Spleen (tissue), 11 donors: ENCODE measurements around the gene TP53BP1. TPM values are rescaled to one million over a fixed set of nuclear protein-coding genes. Genes with fewer than 3 reads are reported as not detected.

Experiments used
- DNase-seq: peaks from one replicate; pipeline ENCODE4 v3.0.0-alpha.2; 2020
- H3K27ac ChIP-seq, 8 donors: fragments of 200-600 bp; sonication (generic) in 7 of 8; 1 replicate in 4 of 8; 2 replicates in 4 of 8; pipeline versions ENCODE4 v1.5.0 to v1.8.0; 2016 to 2021; ENCODE audit warnings: inconsistent platforms in 4 of 8, mild to moderate bottlenecking in 4 of 8, moderate library complexity in 1 of 8
- H3K27me3 ChIP-seq, 7 donors: fragments of 200-600 bp; sonication (generic) in 6 of 7; replicated peaks in 1 of 7; 1 replicate in 4 of 7; 2 replicates in 3 of 7; pipeline versions ENCODE4 v1.5.0 to v1.8.0; 2016 to 2021; ENCODE audit warnings: inconsistent platforms in 3 of 7, mild to moderate bottlenecking in 1 of 7
- H3K36me3 ChIP-seq, 6 donors: fragments of 200-600 bp; sonication (generic) in 5 of 6; 1 replicate in 4 of 6; 2 replicates in 2 of 6; pipeline versions ENCODE4 v1.5.0 to v1.8.0; 2016 to 2021; ENCODE audit warnings: inconsistent platforms in 2 of 6
- H3K4me1 ChIP-seq, 6 donors: fragments of 200-600 bp; sonication (generic) in 5 of 6; 1 replicate in 3 of 6; 2 replicates in 3 of 6; pipeline versions ENCODE4 v1.5.0 to v1.8.0; 2016 to 2021; ENCODE audit warnings: inconsistent platforms in 3 of 6
- H3K4me3 ChIP-seq, 8 donors: fragments of 200-600 bp; sonication (generic) in 7 of 8; 1 replicate in 4 of 8; 2 replicates in 4 of 8; pipeline versions ENCODE4 v1.5.0 to v1.8.0; 2016 to 2021; ENCODE audit warnings: inconsistent platforms in 4 of 8, mild to moderate bottlenecking in 4 of 8, moderate library complexity in 2 of 8
- H3K9me3 ChIP-seq, 8 donors: fragments of 200-600 bp; sonication (generic) in 7 of 8; 1 replicate in 4 of 8; 2 replicates in 4 of 8; pipeline versions ENCODE4 v1.5.0 to v1.8.0; 2016 to 2021; ENCODE audit warnings: inconsistent platforms in 4 of 8
- CTCF ChIP-seq, 11 experiments: fragments of 200-600 bp in 7 of 11; fragments of 450-650 bp in 4 of 11; sonication (generic) in 4 of 11; IDR thresholded peaks in 8 of 11; conservative IDR thresholded peaks in 3 of 11; 1 replicate in 7 of 11; 2 replicates in 4 of 11; pipeline versions ENCODE4 v1.4.0 to v1.8.0; 2016 to 2021; ENCODE audit warnings: antibody characterized with exemption in 11 of 11, inconsistent platforms in 4 of 11, mild to moderate bottlenecking in 1 of 11
- POLR2A ChIP-seq, 3 donors: fragments of 450-650 bp; IDR thresholded peaks; one replicate each; pipeline ENCODE4 v1.5.1; 2017; ENCODE audit warnings: antibody characterized with exemption in 3 of 3, mild to moderate bottlenecking in 1 of 3
- POLR2AphosphoS5 ChIP-seq, 3 donors: sonication (generic); formaldehyde crosslinking; IDR thresholded peaks; one replicate each; pipeline ENCODE4 v1.5.1; 2017; ENCODE audit warnings: antibody characterized with exemption in 3 of 3
- WGBS, 5 donors: extraction: QIAGEN DNeasy Blood & Tissue Kit in 3 of 5; methylation state at CpG; one replicate each; pipeline versions ENCODE4 v1.1.5 to v1.1.7; 2013 to 2018; 5-methylcytosine and 5-hydroxymethylcytosine counted together
- intact Hi-C: fragments of 100-400 bp; cut with DNase I; formaldehyde crosslinking; loops from one replicate; pipeline ENCODE4 v1.15.0; 2023; ENCODE audit warnings: low total_unique reads
- polyA plus RNA-seq, 3 donors: library from polyadenylated mRNA; stranded (reverse); fragments of 200-250 nt; gene quantifications; one replicate each; pipeline ENCODE4 v1.2.1, GENCODE V29; 2013
- total RNA-seq, 7 donors: library from RNA; depleted of rRNA in 3 of 7; stranded (reverse); fragments of >200 nt in 3 of 7; fragmentation: NEBNext Ultra II Directional in 4 of 7; extraction: Animal tissue kit (Norgen Biotek cat#: 25700) in 4 of 7; gene quantifications; one replicate each; pipeline versions ENCODE4 v1.1.0 to v1.2.1, GENCODE V29; 2016 to 2021
- donor health status: healthy with polysubstance abuse.
- donor health status: DM: no; HTN: no; CAD: no; lungs with moderate emphysema.
- donor health status: DM: no; HTN: no; CAD: no.
- donor health status: Bipolar disorder and iron deficiency.
- donor health status: healthy.
- donor health status: DM: no; HTN: no; CAD: no.
- donor health status: DM: yes; HTN: yes; CAD: no.

Gene TP53BP1
- total and polyA plus RNA-seq, 10 donors = 7.2 to 55.4 (median 41.1) TPM

GRCh38 chr15:43526261-43526930 lies 33.4 kb upstream of the TP53BP1 start:
- H3K36me3 ChIP-seq = peaks cover 0 to 14% (median 0%) of the 10 kb centered on the region in 6 donors

GRCh38 chr15:43525131-43525530 lies 32.2 kb upstream of the TP53BP1 start:
- 70 to 84% (median 80%) methylated on average over 3 to 4 of the region's 4 CpGs for WGBS, 5 donors
- TF ChIP-seq CTCF (IDR thresholded peaks at IDR 0.05 in 8 of 11, conservative IDR thresholded peaks at IDR 0.05 in 3 of 11) = no peak
- TF ChIP-seq POLR2A (IDR thresholded peaks at IDR 0.05) = no peak
- no peak for TF ChIP-seq POLR2AphosphoS5 (IDR thresholded peaks at IDR 0.05)
- Histone ChIP-seq H3K4me1 (no peaks in the 10 kb centered on the region), H3K27me3 (peaks cover 0 to 13% (median 0%) of the 10 kb centered on the region in 7 donors), H3K9me3 (no peaks in the 10 kb centered on the region), H3K27ac (no peak overlapping the region), H3K4me3 (no peak overlapping the region), H3K36me3 (peaks cover 0 to 19% (median 0%) of the 10 kb centered on the region in 6 donors)
- intact Hi-C loops = no loop called here
- no peak for DNase-seq

More at GRCh38 chr15:43526261-43526930, 33.4 kb upstream of the TP53BP1 start:
- no peak overlapping the region for H3K4me3 ChIP-seq
- intact Hi-C loops = no loop called here
- DNase-seq = no peak
- H3K4me1 ChIP-seq = no peaks in the 10 kb centered on the region
- 66 to 89% (median 78%) methylated on average over 11 of the region's 11 CpGs for WGBS, 5 donors
- H3K9me3 ChIP-seq = no peaks in the 10 kb centered on the region
- H3K27ac ChIP-seq = no peak overlapping the region
- H3K27me3 ChIP-seq = peaks cover 0 to 8% (median 0%) of the 10 kb centered on the region in 7 donors
- TF ChIP-seq POLR2AphosphoS5 (IDR thresholded peaks at IDR 0.05) = no peak
- no peak for TF ChIP-seq POLR2A (IDR thresholded peaks at IDR 0.05)
- no peak for TF ChIP-seq CTCF (IDR thresholded peaks at IDR 0.05 in 8 of 11, conservative IDR thresholded peaks at IDR 0.05 in 3 of 11)

- WGBS, 5 donors = 80 to 93% (median 91%) methylated on average over 3 to 4 of the region's 4 CpGs
- peaks cover 0 to 19% (median 0%) of the 10 kb centered on the region in 6 donors for H3K36me3 ChIP-seq
- no peak overlapping the region for H3K27ac ChIP-seq
- intact Hi-C loops = no loop called here
- no peaks in the 10 kb centered on the region for H3K4me1 ChIP-seq
- TF ChIP-seq POLR2A (IDR thresholded peaks at IDR 0.05) (no peak), POLR2AphosphoS5 (IDR thresholded peaks at IDR 0.05) (no peak), CTCF (IDR thresholded peaks at IDR 0.05 in 8 of 11, conservative IDR thresholded peaks at IDR 0.05 in 3 of 11) (no peak)
- no peak for DNase-seq
- peaks cover 0 to 14% (median 0%) of the 10 kb centered on the region in 7 donors for H3K27me3 ChIP-seq
- H3K9me3 ChIP-seq = no peaks in the 10 kb centered on the region
- no peak overlapping the region for H3K4me3 ChIP-seq
Measured at GRCh38 chr15:43524254-43524845, 31.4 kb upstream of the TP53BP1 start.

- no peaks in the 10 kb centered on the region for H3K9me3 ChIP-seq
- peaks cover 0 to 21% (median under 1%) of the 10 kb centered on the region in 7 donors for H3K27me3 ChIP-seq
- H3K4me1 ChIP-seq = peaks cover 0 to 6% (median 2%) of the 10 kb centered on the region in 6 donors
- intact Hi-C loops = no loop called here
- peaks cover 0 to 19% (median 0%) of the 10 kb centered on the region in 6 donors for H3K36me3 ChIP-seq
- no peak overlapping the region for H3K27ac ChIP-seq
- no peak for DNase-seq
- WGBS, 5 donors = 86 to 94% (median 92%) methylated on average over 6 to 7 of the region's 7 CpGs
- no peak for TF ChIP-seq POLR2A (IDR thresholded peaks at IDR 0.05)
- no peak overlapping the region for H3K4me3 ChIP-seq
Measured at GRCh38 chr15:43523646-43524045, 30.7 kb upstream of the TP53BP1 start.
